ENCODE results near the gene BPIFB1. TPM values are rescaled to one million over a fixed set of nuclear protein-coding genes. Genes with fewer than 3 reads are reported as not detected.

BPIFB1 gene
- total and polyA plus RNA-seq, 2 of the 13 experiments (the other 11 are each of a cell fraction or from before 2014, with no cell fraction given): 0.82 to 4.4 TPM

GRCh38 chr20:33276303-33277113 is 6.5 kb upstream of the BPIFB1 start (continued):
- TF ChIP-seq UBTF (CRISPR knock-in tag; IDR thresholded peaks at IDR 0.05): peak; percentile 56; the same call in 1 of the 2 replicates
- TF ChIP-seq ZNF792 (CRISPR knock-in tag; IDR thresholded peaks at IDR 0.05): no peak
- no peak for TF ChIP-seq ZNF296 (CRISPR knock-in tag; conservative IDR thresholded peaks at IDR 0.05)
- TF ChIP-seq SNAPC5 (CRISPR knock-in tag; IDR thresholded peaks at IDR 0.05; ENCODE audit: borderline replicate concordance): no peak
- TF ChIP-seq NFE2 (CRISPR knock-in tag; IDR thresholded peaks at IDR 0.05): no peak
- TF ChIP-seq AKNA (CRISPR knock-in tag; IDR thresholded peaks at IDR 0.05; ENCODE audit: borderline replicate concordance): no peak
- no peak for TF ChIP-seq E2F2 (CRISPR knock-in tag; IDR thresholded peaks at IDR 0.05; ENCODE audit: borderline replicate concordance)
- no peak for TF ChIP-seq CEBPB (IDR thresholded peaks at IDR 0.05; ENCODE audit: borderline replicate concordance, low read depth, low read length)
- no peak for TF ChIP-seq ZBTB40 (IDR thresholded peaks at IDR 0.05)
- peak; percentile 70 for TF ChIP-seq ZBTB40 (CRISPR knock-in tag; IDR thresholded peaks at IDR 0.05)

All from HepG2 (cell line).